SH-SY5Y (cell line): ENCODE measurements around the gene SND1.

Source experiments
- GATA2 ChIP-seq: IDR thresholded peaks from 2 replicates; pipeline ENCODE4 v1.6.1; 2011; ENCODE audit warnings: mild to moderate bottlenecking, low read depth, low read length
- GATA3 ChIP-seq: IDR thresholded peaks from 2 replicates; pipeline ENCODE4 v1.6.1; 2011; ENCODE audit warnings: low read depth, mild to moderate bottlenecking, low read length, moderate library complexity

DNA sequence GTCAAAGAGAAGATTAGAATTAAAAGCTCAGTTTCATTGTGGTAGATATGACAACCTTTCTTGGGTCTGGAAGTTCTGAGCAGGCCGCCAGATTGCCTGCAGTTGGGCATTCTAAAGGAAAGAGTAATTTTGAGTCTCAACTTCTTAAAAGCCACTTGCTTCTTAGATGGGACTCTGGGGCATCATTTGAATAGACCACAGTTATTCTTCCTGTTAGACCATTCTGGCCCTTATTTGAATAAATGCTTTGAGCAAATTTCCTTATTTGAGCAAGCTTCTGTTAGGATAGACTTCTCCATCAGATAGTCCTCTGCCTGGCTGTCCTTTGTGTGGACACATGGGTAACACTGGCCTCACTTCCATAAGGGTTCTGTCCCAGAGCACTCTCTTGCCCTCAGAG is 40.2 kb downstream of the SND1 start:
- TF ChIP-seq GATA2 (no peak), GATA3 (no peak)
